Keratinocyte (primary cell): ENCODE results near the gene MED8. TPM values are rescaled to one million over a fixed set of nuclear protein-coding genes. Genes with fewer than 3 reads are reported as not detected.

ENCODE experiments used
- DNase-seq: peaks from one replicate; pipeline ENCODE4 v3.0.0-alpha.2; 2011; ENCODE audit warnings: low read depth, missing footprints, low spot score
- FAIRE-seq: peaks from 2 replicates; lab custom pipeline; 2011; peaks lifted over from hg19 to GRCh38; lab: Jason Lieb, UNC
- H2AFZ ChIP-seq: 2 replicates; pipeline ENCODE4 v1.6.0; 2012; ENCODE audit warnings: low read length, control low read depth, inconsistent platforms; ENCODE audit not compliant: control insufficient read depth
- H3K27ac ChIP-seq: 2 replicates; pipeline ENCODE4 v1.5.1; 2011; ENCODE audit warnings: low read length; ENCODE audit not compliant: control insufficient read depth, insufficient read depth
- H3K27me3 ChIP-seq: 3 replicates; pipeline ENCODE4 v1.6.0; 2011; ENCODE audit warnings: low read length; ENCODE audit not compliant: control insufficient read depth, insufficient read depth; ENCODE audit errors: extremely low read depth
- H3K36me3 ChIP-seq, 2 experiments: 2 replicates in 1 of 2; 3 replicates in 1 of 2; pipeline ENCODE4 v1.5.1; 2011; ENCODE audit warnings: low read length in 2 of 2, mild to moderate bottlenecking in 1 of 2; ENCODE audit not compliant: control insufficient read depth in 2 of 2, insufficient read depth in 2 of 2; ENCODE audit errors: extremely low read depth in 1 of 2
- H3K4me1 ChIP-seq: 3 replicates; pipeline ENCODE4 v1.5.1; 2011; ENCODE audit warnings: low read length; ENCODE audit not compliant: control insufficient read depth, insufficient read depth; ENCODE audit errors: extremely low read depth
- H3K4me2 ChIP-seq: 3 replicates; pipeline ENCODE4 v1.6.0; 2011; ENCODE audit warnings: low read depth, low read length; ENCODE audit not compliant: control insufficient read depth, insufficient read depth; ENCODE audit errors: extremely low read depth
- H3K4me3 ChIP-seq, 3 experiments: fragments of 200-600 bp in 1 of 3; sonication (generic) in 1 of 3; 2 replicates in 2 of 3; 3 replicates in 1 of 3; pipeline ENCODE4 v1.5.1; 2011 to 2016; ENCODE audit warnings: low read length in 3 of 3, mild to moderate bottlenecking in 3 of 3, control low read depth in 2 of 3, inconsistent platforms in 1 of 3, low read depth in 1 of 3, mixed read lengths in 1 of 3, mixed run types in 1 of 3, moderate library complexity in 1 of 3; ENCODE audit not compliant: control insufficient read depth in 2 of 3, insufficient read depth in 2 of 3; ENCODE audit errors: extremely low read depth in 1 of 3
- H3K79me2 ChIP-seq: 2 replicates; pipeline ENCODE4 v1.6.0; 2012; ENCODE audit warnings: low read length; ENCODE audit not compliant: control insufficient read depth, insufficient read depth
- H3K9ac ChIP-seq: 3 replicates; pipeline ENCODE4 v1.6.0; 2011; ENCODE audit warnings: low read length; ENCODE audit not compliant: control insufficient read depth, insufficient read depth; ENCODE audit errors: extremely low read depth
- H3K9me1 ChIP-seq: 3 replicates; pipeline ENCODE4 v1.6.0; 2011; ENCODE audit warnings: low read length; ENCODE audit not compliant: control insufficient read depth, insufficient read depth; ENCODE audit errors: extremely low read depth
- H3K9me3 ChIP-seq: 2 replicates; pipeline ENCODE4 v1.5.1; 2012; ENCODE audit warnings: low read depth, low read length; ENCODE audit not compliant: control insufficient read depth
- H4K20me1 ChIP-seq: 3 replicates; pipeline ENCODE4 v1.6.0; 2011; ENCODE audit warnings: low read length; ENCODE audit not compliant: control insufficient read depth, insufficient read depth; ENCODE audit errors: extremely low read depth
- CTCF ChIP-seq, 3 experiments: IDR thresholded peaks in 1 of 3; conservative IDR thresholded peaks in 1 of 3; optimal IDR thresholded peaks in 1 of 3; 2 replicates in 2 of 3; 3 replicates in 1 of 3; pipeline versions ENCODE3 to v1.5.1; 2011; ENCODE audit warnings: low read length in 3 of 3, mild to moderate bottlenecking in 3 of 3, moderate library complexity in 2 of 3, control low read depth in 1 of 3, inconsistent platforms in 1 of 3; ENCODE audit not compliant: insufficient read depth in 2 of 3; ENCODE audit errors: extremely low read depth in 1 of 3
- EZH2 ChIP-seq: IDR thresholded peaks from one replicate; pipeline ENCODE4 v1.6.1; 2012; ENCODE audit warnings: inconsistent platforms, mild to moderate bottlenecking, low read length, moderate library complexity
- dilution Hi-C: fragments of 300-500 bp; cut with MboI; formaldehyde crosslinking; loops from one replicate; pipeline ENCODE4 v1.7.0; 2020; ENCODE audit warnings: low sequenced_read_pairs; ENCODE audit not compliant: extremely low pct_ligation_motif_present
- polyA plus RNA-seq, 5 experiments: library from polyadenylated mRNA; depleted of rRNA in 3 of 5; stranded (reverse) in 3 of 5; stranded (forward) in 1 of 5; unstranded in 1 of 5; fragments of >200 nt; gene quantifications; 1 replicate in 1 of 5; 2 replicates in 3 of 5; 3 replicates in 1 of 5; pipeline versions ENCODE4 v1.2.1 to v1.2.3, GENCODE V29; 2011 to 2012; ENCODE audit warnings: missing spikeins in 2 of 5, low read depth in 1 of 5, low replicate concordance in 1 of 5

The MED8 gene
- polyA plus RNA-seq, 1 donor (not counting 4 experiments of a cell fraction or from before 2014, with no cell fraction given) = 14.3 TPM

- Histone ChIP-seq H3K4me2 (no peak overlapping the region), H3K9me3 (no peaks in the 10 kb centered on the region), H2AFZ (no peak overlapping the region), H3K4me1 (no peaks in the 10 kb centered on the region), H3K79me2 (no peaks in the 10 kb centered on the region), H3K4me3 (no peak overlapping the region), H3K27me3 (no peaks in the 10 kb centered on the region), H4K20me1 (no peaks in the 10 kb centered on the region), H3K27ac (no peak overlapping the region), H3K9ac (no peak overlapping the region), H3K36me3 (peaks cover 41 to 46% of the 10 kb centered on the region in 2 experiments), H3K9me1 (no peaks in the 10 kb centered on the region)
- dilution Hi-C loops = no loop called here
- FAIRE-seq = no peak
- TF ChIP-seq EZH2 = no peak
- no peak for TF ChIP-seq CTCF (optimal IDR thresholded peaks at IDR 0.05 in 1 of 3, IDR thresholded peaks at IDR 0.05 in 1 of 3, conservative IDR thresholded peaks at IDR 0.05 in 1 of 3; ENCODE audit: extremely low read depth in 1 of 3, insufficient read depth in 2 of 3, low read length in 3 of 3)
- DNase-seq = no peak
Observed at GRCh38 chr1:43382027-43382779, 7.4 kb downstream of the MED8 start.

GRCh38 chr1:43381612-43382011 lies 8.0 kb downstream of the MED8 start:
- dilution Hi-C loops = no loop called here
- TF ChIP-seq EZH2 = no peak
- no peak for TF ChIP-seq CTCF (optimal IDR thresholded peaks at IDR 0.05 in 1 of 3, IDR thresholded peaks at IDR 0.05 in 1 of 3, conservative IDR thresholded peaks at IDR 0.05 in 1 of 3; ENCODE audit: extremely low read depth in 1 of 3, insufficient read depth in 2 of 3, low read length in 3 of 3)
- no peak overlapping the region for H3K9ac ChIP-seq
- DNase-seq = no peak
- FAIRE-seq = no peak
- peaks cover 6% of the 10 kb centered on the region for H3K4me1 ChIP-seq
- no peaks in the 10 kb centered on the region for H4K20me1 ChIP-seq
- no peaks in the 10 kb centered on the region for H3K9me3 ChIP-seq
- no peak overlapping the region for H3K4me3 ChIP-seq
- H3K9me1 ChIP-seq = no peaks in the 10 kb centered on the region
- no peaks in the 10 kb centered on the region for H3K79me2 ChIP-seq
- H3K27ac ChIP-seq = no peak overlapping the region
- no peak overlapping the region for H3K4me2 ChIP-seq
- no peaks in the 10 kb centered on the region for H3K27me3 ChIP-seq
- H2AFZ ChIP-seq = no peak overlapping the region
- peaks cover 38 to 40% of the 10 kb centered on the region in 2 experiments for H3K36me3 ChIP-seq
